Measurements from ENCODE around the gene NEUROD4.

NEUROD4 gene

GRCh38 chr12:55063291-55063690, 43.5 kb downstream of the NEUROD4 start:
- DNase-seq: no peak

- no peak for DNase-seq
These were observed 45.8 kb downstream of the NEUROD4 start for GRCh38 chr12:55065535-55065934.

- no peak for DNase-seq
These were observed 47.9 kb downstream of the NEUROD4 start for GRCh38 chr12:55067701-55068100.

DNA sequence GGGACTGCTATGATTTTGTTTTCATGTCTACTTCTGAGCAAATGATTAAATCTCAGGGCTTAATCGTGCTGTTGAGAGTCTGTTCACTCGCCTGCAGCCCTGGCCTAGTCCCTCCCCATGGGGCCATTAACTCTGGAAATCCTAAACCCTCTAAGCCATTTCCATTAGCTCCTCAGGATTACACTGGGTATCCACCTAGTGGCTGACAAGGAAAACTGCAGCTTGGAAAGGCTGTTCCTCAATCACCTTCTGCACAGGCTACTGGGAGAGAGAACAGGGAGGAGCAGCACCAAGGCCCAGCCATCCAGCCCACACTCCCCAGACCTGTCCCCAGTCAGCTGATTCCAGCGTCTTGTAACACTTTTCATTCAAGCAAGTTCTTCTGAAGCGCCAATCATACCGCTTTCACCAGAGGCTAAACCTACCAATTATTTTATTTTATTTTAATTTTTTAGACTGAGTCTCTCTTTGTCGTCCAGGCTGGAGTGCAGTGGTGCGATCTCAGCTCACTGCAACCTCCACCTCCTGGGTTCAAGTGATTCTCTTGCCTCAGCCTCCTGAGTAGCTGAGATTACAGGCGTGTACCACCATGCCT, 48.7 kb downstream of the NEUROD4 start:
- peak; percentile 58 for DNase-seq

DNA sequence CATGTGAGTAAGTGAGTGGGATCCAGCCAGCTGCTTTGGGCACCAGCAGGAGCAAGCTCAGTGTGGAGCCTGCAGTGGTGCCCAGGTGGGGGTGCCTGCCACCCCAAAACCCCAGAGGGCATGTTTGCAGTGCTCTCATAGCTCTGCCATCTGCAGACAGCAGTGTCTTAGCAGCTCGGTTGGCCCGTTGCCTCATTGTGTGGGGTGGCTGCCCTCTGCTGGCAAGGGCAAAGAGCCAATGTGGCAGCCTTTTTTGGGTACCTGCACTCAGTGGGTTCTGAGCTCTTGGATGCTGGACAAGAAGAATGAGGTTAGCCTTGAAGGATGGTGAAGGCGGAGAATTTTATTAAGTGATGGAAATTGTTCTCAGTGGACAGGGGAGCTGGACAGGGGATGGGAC, 52.3 kb downstream of the NEUROD4 start:
- DNase-seq: peak; percentile 83

GRCh38 chr12:55073043-55074022, 53.6 kb downstream of the NEUROD4 start:
- peak; percentile 74 for DNase-seq

DNA sequence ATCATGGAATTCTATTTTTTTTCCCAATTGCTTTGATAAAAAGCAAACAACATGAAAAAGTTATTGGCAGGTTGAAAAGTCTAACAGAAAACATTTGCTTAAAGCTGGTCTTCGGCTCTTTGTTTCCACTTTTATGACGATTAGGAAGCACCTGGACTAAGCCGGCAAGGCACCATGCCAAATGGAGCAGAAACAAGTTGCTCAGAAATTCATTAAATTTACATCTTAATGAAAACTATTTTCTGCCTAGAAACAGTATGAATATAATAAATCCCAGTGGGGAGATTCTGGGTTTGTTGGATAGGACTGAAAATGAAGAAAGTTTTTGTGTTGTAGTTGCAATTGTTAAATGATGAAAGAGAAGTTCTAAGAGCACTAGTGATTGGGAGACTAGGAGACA, 55.0 kb downstream of the NEUROD4 start:
- DNase-seq: no peak

Data from activated CD4-positive, alpha-beta T cell treated with anti-CD3 and anti-CD28 coated beads, Interleukin-10, Interleukin-2, amounts not matched to agents 100 ng/mL and 50 ng/mL, durations not matched to agents 16 hours and 8 hours (primary cell).